Activated naive CD8-positive, alpha-beta T cell treated with anti-CD3 and anti-CD28 coated beads for 36 hours (primary cell): ENCODE measurements around the gene GTF3C5. TPM values are rescaled to one million over a fixed set of nuclear protein-coding genes. Genes with fewer than 3 reads are reported as not detected.

ENCODE experiments used
- DNase-seq: peaks from one replicate; pipeline ENCODE4 v3.0.0; 2021
- H3K27ac Mint-ChIP-seq: one replicate; pipeline ENCODE4 v1.8.0; 2022; ENCODE audit warnings: mild to moderate bottlenecking, moderate library complexity, mixed read lengths
- H3K27me3 Mint-ChIP-seq: one replicate; pipeline ENCODE4 v1.8.0; 2022; ENCODE audit warnings: mild to moderate bottlenecking, mixed read lengths
- H3K36me3 Mint-ChIP-seq: one replicate; pipeline ENCODE4 v1.8.0; 2021; ENCODE audit warnings: mild to moderate bottlenecking, mixed read lengths
- H3K4me1 Mint-ChIP-seq: one replicate; pipeline ENCODE4 v1.8.0; 2021; ENCODE audit warnings: mixed read lengths
- H3K4me3 Mint-ChIP-seq: one replicate; pipeline ENCODE4 v1.8.0; 2022; ENCODE audit warnings: mild to moderate bottlenecking, moderate library complexity, mixed read lengths
- H3K9me3 Mint-ChIP-seq: one replicate; pipeline ENCODE4 v1.8.0; 2022; ENCODE audit warnings: mixed read lengths
- total RNA-seq, 2 experiments: library from RNA; stranded (reverse); gene quantifications; one replicate each; pipeline ENCODE4 v1.2.3, GENCODE V29; 2021

Gene GTF3C5
- total RNA-seq, 2 experiments from 2014 or later, result 85.4 to 90.2 TPM

- peaks cover 69% of the 10 kb centered on the region for H3K27me3 Mint-ChIP-seq
These were observed 25.6 kb upstream of the GTF3C5 start for GRCh38 chr9:133004999-133005760.

GRCh38 chr9:133005957-133006356 lies 24.8 kb upstream of the GTF3C5 start:
- Mint-ChIP-seq H3K4me3 (no peak overlapping the region), H3K4me1 (no peaks in the 10 kb centered on the region), H3K9me3 (no peaks in the 10 kb centered on the region), H3K36me3 (no peaks in the 10 kb centered on the region), H3K27me3 (peaks cover 62% of the 10 kb centered on the region), H3K27ac (no peak overlapping the region)
- DNase-seq, result no peak

More at GRCh38 chr9:133004999-133005760, 25.6 kb upstream of the GTF3C5 start:
- H3K27ac Mint-ChIP-seq, result no peak overlapping the region
- H3K4me1 Mint-ChIP-seq, result no peaks in the 10 kb centered on the region
- H3K36me3 Mint-ChIP-seq, result no peaks in the 10 kb centered on the region
- no peak overlapping the region for H3K4me3 Mint-ChIP-seq
- no peaks in the 10 kb centered on the region for H3K9me3 Mint-ChIP-seq
- DNase-seq, result no peak

- Mint-ChIP-seq H3K9me3 (no peaks in the 10 kb centered on the region), H3K4me1 (no peaks in the 10 kb centered on the region), H3K4me3 (no peak overlapping the region), H3K27ac (no peak overlapping the region), H3K36me3 (no peaks in the 10 kb centered on the region), H3K27me3 (peaks cover 56% of the 10 kb centered on the region)
- DNase-seq, result no peak
These were observed 24.0 kb upstream of the GTF3C5 start for GRCh38 chr9:133006731-133007352.

GRCh38 chr9:133008406-133008805 lies 22.4 kb upstream of the GTF3C5 start:
- H3K27ac Mint-ChIP-seq, result no peak overlapping the region
- no peaks in the 10 kb centered on the region for H3K36me3 Mint-ChIP-seq

GRCh38 chr9:133008824-133009223 lies 22.0 kb upstream of the GTF3C5 start:
- no peaks in the 10 kb centered on the region for H3K9me3 Mint-ChIP-seq
- no peaks in the 10 kb centered on the region for H3K4me1 Mint-ChIP-seq
- H3K27me3 Mint-ChIP-seq, result peaks cover 36% of the 10 kb centered on the region
- H3K4me3 Mint-ChIP-seq, result no peak overlapping the region
- no peak for DNase-seq
- no peak overlapping the region for H3K27ac Mint-ChIP-seq
- H3K36me3 Mint-ChIP-seq, result no peaks in the 10 kb centered on the region

More at GRCh38 chr9:133008406-133008805, 22.4 kb upstream of the GTF3C5 start:
- H3K27me3 Mint-ChIP-seq, result peaks cover 40% of the 10 kb centered on the region
- no peak overlapping the region for H3K4me3 Mint-ChIP-seq
- DNase-seq, result no peak
- H3K4me1 Mint-ChIP-seq, result no peaks in the 10 kb centered on the region
- H3K9me3 Mint-ChIP-seq, result no peaks in the 10 kb centered on the region

- Mint-ChIP-seq H3K27ac (no peak overlapping the region), H3K4me3 (no peak overlapping the region), H3K36me3 (no peaks in the 10 kb centered on the region), H3K4me1 (no peaks in the 10 kb centered on the region), H3K9me3 (no peaks in the 10 kb centered on the region), H3K27me3 (peaks cover 31% of the 10 kb centered on the region)
- DNase-seq, result no peak
These were observed 20.8 kb upstream of the GTF3C5 start for GRCh38 chr9:133009906-133010582.

- H3K4me1 Mint-ChIP-seq, result no peaks in the 10 kb centered on the region
- H3K4me3 Mint-ChIP-seq, result no peak overlapping the region
- peaks cover 5% of the 10 kb centered on the region for H3K27me3 Mint-ChIP-seq
- no peak for DNase-seq
- H3K9me3 Mint-ChIP-seq, result peaks cover 9% of the 10 kb centered on the region
- no peak overlapping the region for H3K27ac Mint-ChIP-seq
- H3K36me3 Mint-ChIP-seq, result no peaks in the 10 kb centered on the region
These were observed 16.1 kb upstream of the GTF3C5 start for GRCh38 chr9:133014696-133015095.

- DNase-seq, result peak; percentile 60
- no peaks in the 10 kb centered on the region for H3K36me3 Mint-ChIP-seq
- no peaks in the 10 kb centered on the region for H3K27me3 Mint-ChIP-seq
- H3K9me3 Mint-ChIP-seq, result no peaks in the 10 kb centered on the region
- H3K4me3 Mint-ChIP-seq, result peak overlapping the region; percentile 46
- H3K27ac Mint-ChIP-seq, result no peak overlapping the region
- peaks cover 12% of the 10 kb centered on the region for H3K4me1 Mint-ChIP-seq
These were observed 7.5 kb upstream of the GTF3C5 start for GRCh38 chr9:133023117-133023890.

- DNase-seq, result no peak
- peaks cover 15% of the 10 kb centered on the region for H3K4me1 Mint-ChIP-seq
- H3K36me3 Mint-ChIP-seq, result peaks cover 2% of the 10 kb centered on the region
- no peak overlapping the region for H3K4me3 Mint-ChIP-seq
- no peaks in the 10 kb centered on the region for H3K27me3 Mint-ChIP-seq
- no peak overlapping the region for H3K27ac Mint-ChIP-seq
- peaks cover 2% of the 10 kb centered on the region for H3K9me3 Mint-ChIP-seq
These were observed 4.4 kb upstream of the GTF3C5 start for GRCh38 chr9:133026426-133026825.

- no peak overlapping the region for H3K27ac Mint-ChIP-seq
- peaks cover 6% of the 10 kb centered on the region for H3K9me3 Mint-ChIP-seq
- no peaks in the 10 kb centered on the region for H3K27me3 Mint-ChIP-seq
- H3K4me3 Mint-ChIP-seq, result no peak overlapping the region
- H3K4me1 Mint-ChIP-seq, result peaks cover 21% of the 10 kb centered on the region
- DNase-seq, result no peak
- H3K36me3 Mint-ChIP-seq, result peaks cover 9% of the 10 kb centered on the region
These were observed 3.7 kb upstream of the GTF3C5 start for GRCh38 chr9:133027134-133027533.

- no peaks in the 10 kb centered on the region for H3K27me3 Mint-ChIP-seq
- peak overlapping the region; percentile 99 for H3K4me3 Mint-ChIP-seq
- H3K4me1 Mint-ChIP-seq, result peaks cover 24% of the 10 kb centered on the region
- H3K36me3 Mint-ChIP-seq, result peaks cover 11% of the 10 kb centered on the region
- no peak for DNase-seq
- H3K27ac Mint-ChIP-seq, result no peak overlapping the region
- H3K9me3 Mint-ChIP-seq, result peaks cover 6% of the 10 kb centered on the region
These were observed 2.6 kb upstream of the GTF3C5 start for GRCh38 chr9:133028221-133028620.

- H3K36me3 Mint-ChIP-seq, result peaks cover 11% of the 10 kb centered on the region
- peak overlapping the region; percentile 99 for H3K4me3 Mint-ChIP-seq
- H3K27me3 Mint-ChIP-seq, result no peaks in the 10 kb centered on the region
- peaks cover 27% of the 10 kb centered on the region for H3K4me1 Mint-ChIP-seq
- DNase-seq, result no peak
- peaks cover 6% of the 10 kb centered on the region for H3K9me3 Mint-ChIP-seq
- peak overlapping the region; percentile 98 for H3K27ac Mint-ChIP-seq
These were observed 842 bp upstream of the GTF3C5 start for GRCh38 chr9:133029994-133030316.

GRCh38 chr9:133031130-133031422 lies 279 bp downstream of the GTF3C5 start:
- Mint-ChIP-seq H3K36me3 (peaks cover 11% of the 10 kb centered on the region), H3K4me3 (peak overlapping the region; percentile 99), H3K27me3 (no peaks in the 10 kb centered on the region), H3K27ac (peak overlapping the region; percentile 98), H3K4me1 (peaks cover 31% of the 10 kb centered on the region), H3K9me3 (peaks cover 6% of the 10 kb centered on the region)
- no peak for DNase-seq

- Mint-ChIP-seq H3K9me3 (peaks cover 6% of the 10 kb centered on the region), H3K4me1 (peaks cover 31% of the 10 kb centered on the region), H3K36me3 (peaks cover 11% of the 10 kb centered on the region), H3K27me3 (no peaks in the 10 kb centered on the region), H3K4me3 (peak overlapping the region; percentile 99), H3K27ac (peak overlapping the region; percentile 98)
- no peak for DNase-seq
These were observed 707 bp downstream of the GTF3C5 start for GRCh38 chr9:133031496-133031911.

- no peaks in the 10 kb centered on the region for H3K27me3 Mint-ChIP-seq
- H3K4me1 Mint-ChIP-seq, result peaks cover 31% of the 10 kb centered on the region
- peak overlapping the region; percentile 98 for H3K27ac Mint-ChIP-seq
- peaks cover 6% of the 10 kb centered on the region for H3K9me3 Mint-ChIP-seq
- no peak for DNase-seq
- H3K36me3 Mint-ChIP-seq, result peaks cover 11% of the 10 kb centered on the region
- peak overlapping the region; percentile 99 for H3K4me3 Mint-ChIP-seq
These were observed 1.4 kb downstream of the GTF3C5 start for GRCh38 chr9:133032171-133032570.
